Fibroblast of pulmonary artery (primary cell): ENCODE data around the gene TIAM2.

Experiments used
- DNase-seq: peaks from one replicate; pipeline ENCODE4 v3.0.0-alpha.2; 2010; ENCODE audit warnings: low read depth
- H3K4me3 ChIP-seq: replicated peaks from 2 replicates; pipeline ENCODE4 v1.5.1; 2011; ENCODE audit warnings: low read depth, mild to moderate bottlenecking, control low read depth, low read length, moderate library complexity
- CTCF ChIP-seq: IDR thresholded peaks from 2 replicates; pipeline ENCODE4 v1.5.1; 2011; ENCODE audit warnings: mild to moderate bottlenecking, control low read depth, low read length, inconsistent platforms; ENCODE audit errors: missing control alignments

The TIAM2 gene

GRCh38 chr6:155278319-155279049, 283.4 kb downstream of the TIAM2 start:
- no peak overlapping the region for H3K4me3 ChIP-seq
- no peak for DNase-seq
- TF ChIP-seq CTCF, result no peak

- TF ChIP-seq CTCF, result no peak
- no peak overlapping the region for H3K4me3 ChIP-seq
- no peak for DNase-seq
Measured at GRCh38 chr6:155284775-155285174, 289.7 kb downstream of the TIAM2 start.

- no peak for DNase-seq
- no peak overlapping the region for H3K4me3 ChIP-seq
- no peak for TF ChIP-seq CTCF
Measured at GRCh38 chr6:155287762-155288161, 292.6 kb downstream of the TIAM2 start.

- no peak for TF ChIP-seq CTCF
- H3K4me3 ChIP-seq, result no peak overlapping the region
- peak; percentile 54 for DNase-seq
Measured at GRCh38 chr6:155290491-155290890, 295.4 kb downstream of the TIAM2 start.

GRCh38 chr6:155291291-155291690, 296.2 kb downstream of the TIAM2 start:
- no peak for DNase-seq
- H3K4me3 ChIP-seq, result no peak overlapping the region
- TF ChIP-seq CTCF, result no peak

- no peak overlapping the region for H3K4me3 ChIP-seq
- no peak for TF ChIP-seq CTCF
- DNase-seq, result no peak
Measured at GRCh38 chr6:155292711-155293110, 297.6 kb downstream of the TIAM2 start.

GRCh38 chr6:155297669-155298068, 302.6 kb downstream of the TIAM2 start:
- no peak for TF ChIP-seq CTCF

More at GRCh38 chr6:155297669-155298068, 302.6 kb downstream of the TIAM2 start:
- no peak overlapping the region for H3K4me3 ChIP-seq
- DNase-seq, result no peak
